GM23338 (cell line): ENCODE results near the gene EML2.

ENCODE experiments used
- CTCF ChIP-seq, 2 experiments: fragments of 200-600 bp in 1 of 2; sonication (generic) in 1 of 2; conservative IDR thresholded peaks; 2 replicates each; pipeline versions ENCODE4 v1.5.1 to v1.6.1; 2016 to 2017; ENCODE audit warnings: antibody characterized with exemption in 2 of 2, low read depth in 2 of 2, mild to moderate bottlenecking in 2 of 2, moderate library complexity in 1 of 2
- EZH2 ChIP-seq: fragments of 200-600 bp; sonication (generic); IDR thresholded peaks from one replicate; pipeline ENCODE4 v1.8.0; 2017; ENCODE audit warnings: antibody characterized with exemption, mild to moderate bottlenecking, low read depth; ENCODE audit not compliant: unreplicated experiment
- EZH2phosphoT487 ChIP-seq: fragments of 200-600 bp; sonication (generic); IDR thresholded peaks from one replicate; pipeline ENCODE4 v1.8.1; 2018; ENCODE audit warnings: antibody characterized with exemption; ENCODE audit not compliant: unreplicated experiment
- REST ChIP-seq: IDR thresholded peaks from one replicate; pipeline ENCODE4 v1.6.1; 2018; ENCODE audit warnings: antibody characterized with exemption; ENCODE audit not compliant: unreplicated experiment
- STAT1 ChIP-seq: IDR thresholded peaks from one replicate; pipeline ENCODE4 v1.6.1; 2016; ENCODE audit warnings: antibody characterized with exemption; ENCODE audit not compliant: unreplicated experiment
- ZNF114 ChIP-seq: fragments of 250-450 bp; sonication (Bioruptor Pico); IDR thresholded peaks from 2 replicates; pipeline ENCODE4 v1.5.0; 2020; ENCODE audit warnings: mild to moderate bottlenecking, moderate library complexity
- ZNF331 ChIP-seq: fragments of 250-450 bp; sonication (Bioruptor Pico); IDR thresholded peaks from 2 replicates; pipeline ENCODE4 v1.5.0; 2020; ENCODE audit warnings: low read depth, mild to moderate bottlenecking, moderate library complexity

- TF ChIP-seq CTCF (conservative IDR thresholded peaks at IDR 0.05; ENCODE audit: low read depth in 2 of 2) (no peak), EZH2phosphoT487 (no peak), EZH2 (no peak), STAT1 (no peak), ZNF114 (CRISPR knock-in tag) (no peak), REST (no peak), ZNF331 (CRISPR knock-in tag) (no peak)
These were observed 49.4 kb downstream of the EML2 start for GRCh38 chr19:45589768-45590167.
